Stimulated activated CD4-positive, alpha-beta T cell treated with anti-CD3 and anti-CD28 coated beads, Interleukin-1b, Interleukin-23, amount 100 ng/mL, for 1 hour (primary cell): ENCODE data around the gene CTRB1.

Source experiments
- DNase-seq, 2 donors: peaks; one replicate each; pipeline ENCODE4 v3.0.0-alpha.2; 2020; ENCODE audit warnings: low read depth in 2 of 2

Gene CTRB1

GRCh38 chr16:75225678-75226515 lies 7.1 kb downstream of the CTRB1 start:
- no peak for DNase-seq

GRCh38 chr16:75226550-75227360 lies 8.0 kb downstream of the CTRB1 start:
- DNase-seq, result no peak

- no peak for DNase-seq
These were observed 8.8 kb downstream of the CTRB1 start for GRCh38 chr16:75227361-75228142.

DNA sequence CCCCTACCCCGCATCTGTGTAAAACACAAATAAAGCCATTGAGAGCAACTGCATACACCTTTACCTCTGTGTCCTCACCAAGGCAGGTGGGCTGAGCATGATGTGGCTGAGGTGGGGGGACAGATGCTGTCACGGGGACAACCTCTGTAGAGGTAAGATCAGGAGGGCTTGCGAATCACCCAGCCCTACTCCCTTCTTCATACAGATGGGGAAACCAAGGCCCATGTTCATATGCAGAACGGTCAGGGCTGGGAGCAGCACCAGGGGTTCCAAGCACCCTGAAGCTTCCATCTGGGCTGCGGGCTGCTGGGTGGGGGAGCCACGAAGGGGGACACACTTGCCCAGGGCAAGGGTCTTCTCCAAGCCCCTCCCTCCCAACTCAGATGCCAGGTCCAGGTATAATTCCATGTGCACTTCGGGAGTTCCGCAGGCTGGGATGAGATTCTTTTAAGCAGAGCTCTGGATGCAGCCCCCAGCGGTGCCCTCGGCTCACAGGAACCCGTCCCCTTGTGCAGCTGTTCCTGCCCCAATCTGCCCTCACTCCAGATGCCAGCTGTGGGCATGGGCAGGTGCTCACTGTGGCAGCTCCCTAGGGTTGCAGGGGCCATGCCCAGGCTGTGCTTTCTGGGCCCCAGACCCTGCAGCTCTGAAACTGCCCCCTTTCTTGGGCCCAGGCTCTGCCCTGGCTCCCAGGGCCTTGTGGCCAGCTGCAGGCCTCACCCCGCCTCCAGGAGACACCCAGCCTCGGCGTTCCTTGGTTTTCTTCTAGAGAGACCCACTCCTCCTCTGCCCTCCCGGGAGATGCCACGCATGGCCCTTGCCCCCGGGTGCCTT lies 9.6 kb downstream of the CTRB1 start:
- no peak for DNase-seq

GRCh38 chr16:75229172-75230031 lies 10.6 kb downstream of the CTRB1 start:
- no peak for DNase-seq

DNA sequence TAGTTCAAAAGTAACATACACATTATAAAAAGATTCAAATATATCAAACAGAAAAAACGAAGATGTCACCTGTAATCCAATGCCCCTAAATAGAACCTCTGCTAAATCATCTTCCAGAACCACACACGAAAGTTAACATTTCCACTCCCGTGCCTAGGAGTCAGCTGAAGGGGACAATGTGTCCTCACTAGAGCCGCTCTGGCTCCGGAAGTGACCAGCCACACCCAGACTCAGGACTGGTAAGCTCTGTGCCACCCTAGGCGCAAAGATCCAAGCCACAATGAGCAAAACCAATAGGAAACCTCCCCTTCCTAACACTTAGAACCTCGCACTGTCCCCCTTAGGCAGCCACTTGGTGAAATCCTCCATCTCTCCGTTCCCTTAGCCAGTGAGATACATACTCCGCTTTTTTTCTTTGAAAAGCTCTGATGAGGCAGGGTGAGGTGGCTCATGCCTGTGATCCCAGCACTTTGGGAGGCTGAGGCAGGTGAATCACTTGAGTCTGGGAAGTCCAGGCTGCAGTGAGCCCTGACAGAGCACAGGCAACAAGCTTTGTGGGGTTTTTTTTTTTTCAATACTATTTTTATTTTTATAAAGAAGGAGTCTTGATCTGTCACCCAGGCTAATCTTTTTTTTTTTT lies 11.8 kb downstream of the CTRB1 start:
- DNase-seq, result no peak

GRCh38 chr16:75231570-75231969 lies 12.8 kb downstream of the CTRB1 start:
- no peak for DNase-seq

DNA sequence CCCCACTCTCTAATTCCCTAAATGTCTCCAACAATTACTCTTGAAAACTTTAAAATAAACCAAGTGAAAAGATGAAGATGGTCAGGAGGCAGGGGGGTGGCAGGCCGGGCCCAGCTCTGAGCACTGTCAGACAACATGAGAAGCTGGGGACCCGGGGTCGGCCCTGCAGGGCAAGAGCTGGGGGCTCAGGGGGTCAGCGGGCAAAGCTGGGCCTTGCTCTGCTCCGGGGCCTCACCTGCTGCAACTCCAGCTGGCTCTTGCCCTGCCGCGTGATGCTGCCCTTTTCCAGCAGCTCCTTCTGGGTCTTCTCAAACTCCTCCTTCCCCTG lies 14.8 kb downstream of the CTRB1 start:
- no peak for DNase-seq

- DNase-seq, result no peak
These were observed 16.3 kb downstream of the CTRB1 start for GRCh38 chr16:75234856-75235696.

- DNase-seq, result no peak
These were observed 17.0 kb downstream of the CTRB1 start for GRCh38 chr16:75235721-75236193.

DNA sequence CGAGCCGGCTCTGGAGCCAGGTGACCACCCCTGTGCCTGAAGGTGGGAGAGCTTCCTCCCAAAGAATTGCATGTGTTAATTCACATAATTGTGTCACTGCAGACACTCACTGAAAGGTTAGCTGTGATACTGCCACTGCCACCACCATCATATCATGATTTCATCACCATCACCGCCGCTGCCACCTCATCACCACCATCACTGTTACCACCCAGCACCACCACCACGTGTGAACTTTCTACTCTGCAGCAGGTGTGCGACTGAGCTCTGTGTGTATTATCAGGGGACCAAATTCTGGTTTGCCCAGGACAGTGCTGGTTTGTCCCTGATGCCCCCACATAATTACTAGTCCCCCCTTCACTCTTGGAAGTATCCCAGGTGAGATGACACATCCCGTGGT lies 17.4 kb downstream of the CTRB1 start:
- DNase-seq, result no peak

DNA sequence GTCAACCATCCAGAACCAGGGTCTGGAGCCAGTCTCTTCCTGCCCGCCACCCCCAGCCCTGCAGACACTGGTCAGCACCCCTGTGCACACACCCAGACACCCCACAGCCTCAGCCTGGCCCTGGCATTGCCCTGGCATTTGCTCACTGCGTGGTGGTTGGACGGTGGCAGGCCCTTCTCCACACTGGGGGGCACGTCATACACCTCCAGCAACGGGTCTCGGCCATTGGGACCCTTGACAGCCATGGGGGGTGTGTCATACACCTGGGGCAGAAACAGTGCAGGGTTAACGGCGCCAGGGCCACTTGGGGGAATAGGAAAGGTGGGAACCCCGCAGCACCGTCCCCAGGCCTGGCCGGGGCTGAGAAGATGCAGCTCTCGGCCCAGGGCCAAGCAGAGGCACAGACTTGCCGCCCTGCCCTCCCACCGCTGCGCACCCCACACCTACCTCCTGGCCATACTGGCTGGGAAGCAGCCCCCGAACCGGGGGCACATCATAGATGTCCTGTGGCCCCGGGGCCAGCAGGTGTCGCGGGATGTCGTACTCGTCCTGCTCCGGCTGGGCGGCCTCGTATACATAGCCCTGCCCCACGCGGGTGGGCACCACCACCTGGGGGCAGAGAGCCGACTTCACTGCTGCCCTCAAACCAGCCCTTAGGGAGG lies 18.1 kb downstream of the CTRB1 start:
- DNase-seq, result no peak

DNA sequence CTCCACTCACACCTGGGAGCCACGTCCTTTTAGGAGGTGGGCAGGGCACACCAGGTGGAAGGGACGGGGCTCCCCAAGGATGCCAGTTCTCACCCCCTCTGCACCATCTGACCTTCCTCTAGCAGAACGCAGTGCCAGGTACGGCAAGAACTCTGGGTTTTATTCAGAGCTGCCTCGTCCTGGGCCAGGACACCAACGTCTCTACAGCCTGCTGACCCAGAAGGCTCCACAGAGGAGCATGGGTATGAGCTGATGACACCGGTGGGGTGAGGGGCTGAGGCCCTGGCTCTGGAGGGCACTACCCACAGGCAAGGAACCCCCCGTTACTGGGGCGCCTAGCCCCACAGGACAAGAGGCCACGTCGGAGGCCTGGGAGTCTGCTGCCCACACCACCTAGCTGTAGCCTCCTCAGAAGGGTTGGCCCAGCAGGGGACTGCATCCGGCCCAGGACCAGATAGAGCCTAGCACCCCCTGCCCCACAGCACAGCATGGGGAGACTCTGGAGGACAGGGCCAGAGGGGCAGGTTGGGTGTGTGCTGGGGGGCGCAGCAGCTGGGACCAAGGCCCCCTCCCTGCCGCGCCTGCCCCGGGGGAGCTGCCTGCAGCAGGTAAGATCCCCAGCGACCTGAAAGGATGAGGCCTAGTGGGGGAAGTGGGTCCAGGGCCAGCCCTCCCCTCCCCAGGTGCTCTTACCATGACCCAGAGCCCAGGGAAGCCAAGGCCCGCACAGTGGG lies 18.8 kb downstream of the CTRB1 start:
- no peak for DNase-seq

DNA sequence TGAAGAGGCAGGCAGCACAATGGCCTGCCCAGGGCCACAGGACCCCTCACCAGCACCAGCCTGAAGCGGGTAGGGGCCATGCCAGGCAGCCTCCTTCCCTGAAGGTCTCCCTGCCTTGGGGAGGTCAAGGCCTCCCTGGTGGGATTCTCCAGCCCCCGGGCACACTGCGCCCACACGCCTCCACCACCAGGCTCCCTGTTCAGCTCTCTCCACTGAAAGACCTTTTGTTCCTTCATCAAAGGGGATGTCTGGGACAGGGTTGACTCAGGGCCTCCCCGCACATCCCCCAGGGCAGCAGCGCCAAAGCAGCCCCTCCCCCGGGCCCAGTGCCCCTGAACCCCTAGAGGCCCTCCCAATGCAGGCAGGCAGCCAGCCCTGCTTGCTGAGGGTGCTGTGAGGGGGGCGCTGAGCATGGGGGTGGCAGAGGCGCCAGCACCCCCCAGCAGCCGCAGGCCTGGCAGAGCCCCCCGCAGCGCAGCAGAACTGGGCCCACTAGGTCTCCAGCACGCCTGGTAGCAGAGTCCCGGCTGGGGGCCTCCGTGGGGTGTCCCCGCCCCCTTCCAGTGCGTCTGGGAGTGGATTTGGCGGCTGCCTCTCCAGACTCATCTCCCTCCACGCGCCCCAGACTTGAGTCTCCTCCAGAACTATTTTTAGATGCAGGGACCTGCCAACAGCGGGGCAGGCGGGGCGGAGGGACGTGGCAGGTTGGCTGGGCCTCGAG lies 19.5 kb downstream of the CTRB1 start:
- DNase-seq, result no peak

DNA sequence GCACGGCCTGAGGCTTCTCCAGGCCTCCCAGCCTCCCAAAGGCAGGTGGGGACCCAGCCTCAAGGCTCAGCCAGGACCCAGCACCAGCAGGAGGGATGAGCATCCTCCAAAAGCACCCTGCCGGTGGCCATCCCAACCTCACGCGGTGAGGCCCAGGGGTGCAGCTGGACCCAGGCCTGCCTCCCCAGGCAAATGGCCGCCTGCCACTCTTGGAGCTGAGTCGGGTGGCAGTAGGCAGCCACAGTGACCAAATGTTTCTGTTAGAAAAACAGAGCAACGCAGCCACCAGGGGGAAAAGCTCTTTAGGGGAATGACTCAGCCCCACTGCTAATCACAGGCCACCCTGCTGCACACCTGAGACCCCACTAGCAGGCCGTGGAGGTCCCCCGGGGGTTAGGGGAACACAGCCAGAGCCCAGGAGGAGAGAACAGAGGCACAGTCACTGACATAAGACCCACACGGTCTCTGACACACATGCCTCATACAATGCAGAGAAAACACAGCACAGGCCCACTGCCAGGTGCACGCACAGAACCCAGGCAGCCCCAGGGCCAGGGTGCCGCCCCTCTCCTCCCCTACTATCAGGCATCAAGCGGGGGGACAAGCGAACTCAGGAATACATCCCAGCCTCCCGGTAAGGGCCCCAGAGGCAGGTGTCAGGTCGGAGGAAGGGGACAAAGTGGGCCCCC lies 20.2 kb downstream of the CTRB1 start:
- no peak for DNase-seq

DNA sequence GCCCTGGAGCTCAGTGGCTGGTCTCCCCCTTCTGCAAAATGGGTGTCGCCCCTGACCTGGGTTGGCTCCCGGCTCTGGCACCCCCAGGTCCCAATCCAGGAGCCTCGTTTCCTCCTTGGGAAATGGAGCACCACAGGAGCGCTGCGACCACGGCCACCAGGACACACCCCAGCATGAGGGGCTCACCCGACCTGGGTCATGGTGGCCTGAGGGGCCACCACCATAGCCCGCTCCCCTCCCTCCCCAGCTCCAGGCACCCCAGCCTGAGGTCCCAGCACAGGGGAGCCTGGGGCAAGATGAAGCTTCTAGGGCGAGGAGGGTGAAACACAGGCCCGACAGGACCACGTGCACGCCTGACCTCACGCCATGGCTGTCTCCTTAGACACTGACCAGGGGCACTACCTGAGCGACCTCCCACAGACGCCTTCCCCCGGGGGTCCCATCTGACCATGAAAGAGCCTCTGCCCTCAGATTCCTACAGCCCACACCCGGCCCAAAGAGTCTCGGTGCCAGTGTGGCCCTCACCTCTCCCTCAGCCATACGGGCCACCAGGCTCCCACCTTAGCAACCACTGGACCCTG lies 20.8 kb downstream of the CTRB1 start:
- DNase-seq, result no peak
